Prostate gland (tissue), 2 donors: ENCODE results near the gene CEP41. TPM values are rescaled to one million over a fixed set of nuclear protein-coding genes. Genes with fewer than 3 reads are reported as not detected.

Source experiments
- DNase-seq: peaks from one replicate; pipeline ENCODE4 v3.0.0-alpha.2; 2019; ENCODE audit warnings: low spot score
- H3K27ac ChIP-seq, 2 donors: fragments of 200-600 bp; sonication (generic); 2 replicates each; pipeline ENCODE4 v1.5.1; 2017 to 2019
- H3K27me3 ChIP-seq: fragments of 200-600 bp; sonication (generic); replicated peaks from 2 replicates; pipeline ENCODE4 v1.5.1; 2019; ENCODE audit not compliant: insufficient read depth
- H3K36me3 ChIP-seq, 2 donors: fragments of 200-600 bp; sonication (generic); 1 replicate in 1 of 2; 2 replicates in 1 of 2; pipeline versions ENCODE4 v1.5.1 to v1.8.1; 2017 to 2019
- H3K4me1 ChIP-seq: fragments of 200-600 bp; sonication (generic); replicated peaks from 2 replicates; pipeline ENCODE4 v1.5.1; 2019
- H3K4me3 ChIP-seq, 2 donors: fragments of 200-600 bp; sonication (generic); 2 replicates each; pipeline ENCODE4 v1.5.1; 2017 to 2019
- H3K9me3 ChIP-seq: fragments of 200-600 bp; sonication (generic); 2 replicates; pipeline ENCODE4 v1.5.1; 2017
- POLR2A ChIP-seq: fragments of 450-650 bp; IDR thresholded peaks from one replicate; pipeline ENCODE4 v1.6.1; 2016; ENCODE audit warnings: antibody characterized with exemption, mild to moderate bottlenecking
- POLR2AphosphoS5 ChIP-seq: sonication (generic); formaldehyde crosslinking; IDR thresholded peaks from one replicate; pipeline ENCODE4 v1.6.1; 2017; ENCODE audit warnings: antibody characterized with exemption
- WGBS: methylation state at CpG from one replicate; pipeline ENCODE4 v1.1.5; 2018; 5-methylcytosine and 5-hydroxymethylcytosine counted together
- intact Hi-C: fragments of 100-400 bp; cut with DNase I; formaldehyde crosslinking; loops from one replicate; pipeline ENCODE4 v1.14.2; 2022
- total RNA-seq, 2 donors: library from RNA; depleted of rRNA; stranded (reverse); fragments of >200 nt; gene quantifications; one replicate each; pipeline ENCODE4 v1.1.0, GENCODE V29; 2016
- TF ChIP-seq, protein P1 (sequence below), 4 experiments: fragments of 200-600 bp in 2 of 4; fragments of 450-650 bp in 2 of 4; sonication (generic) in 2 of 4; IDR thresholded peaks; 1 replicate in 3 of 4; 2 replicates in 1 of 4; pipeline ENCODE4 v1.5.1; 2016 to 2019; ENCODE audit warnings: antibody characterized with exemption in 4 of 4, mild to moderate bottlenecking in 2 of 4, moderate library complexity in 2 of 4

Gene CEP41
- total RNA-seq, 2 donors from 2014 or later: 6.6 to 16.2 TPM

- Histone ChIP-seq H3K4me1 (no peaks in the 10 kb centered on the region), H3K27ac (no peak overlapping the region), H3K9me3 (no peaks in the 10 kb centered on the region), H3K27me3 (no peaks in the 10 kb centered on the region), H3K4me3 (no peak overlapping the region), H3K36me3 (no peaks in the 10 kb centered on the region)
- WGBS: 80% methylated on average over 1 of the region's 1 CpG
- no peak for DNase-seq
- TF ChIP-seq POLR2AphosphoS5: no peak
- no peak for TF ChIP-seq POLR2A
- TF ChIP-seq, protein P1, sequence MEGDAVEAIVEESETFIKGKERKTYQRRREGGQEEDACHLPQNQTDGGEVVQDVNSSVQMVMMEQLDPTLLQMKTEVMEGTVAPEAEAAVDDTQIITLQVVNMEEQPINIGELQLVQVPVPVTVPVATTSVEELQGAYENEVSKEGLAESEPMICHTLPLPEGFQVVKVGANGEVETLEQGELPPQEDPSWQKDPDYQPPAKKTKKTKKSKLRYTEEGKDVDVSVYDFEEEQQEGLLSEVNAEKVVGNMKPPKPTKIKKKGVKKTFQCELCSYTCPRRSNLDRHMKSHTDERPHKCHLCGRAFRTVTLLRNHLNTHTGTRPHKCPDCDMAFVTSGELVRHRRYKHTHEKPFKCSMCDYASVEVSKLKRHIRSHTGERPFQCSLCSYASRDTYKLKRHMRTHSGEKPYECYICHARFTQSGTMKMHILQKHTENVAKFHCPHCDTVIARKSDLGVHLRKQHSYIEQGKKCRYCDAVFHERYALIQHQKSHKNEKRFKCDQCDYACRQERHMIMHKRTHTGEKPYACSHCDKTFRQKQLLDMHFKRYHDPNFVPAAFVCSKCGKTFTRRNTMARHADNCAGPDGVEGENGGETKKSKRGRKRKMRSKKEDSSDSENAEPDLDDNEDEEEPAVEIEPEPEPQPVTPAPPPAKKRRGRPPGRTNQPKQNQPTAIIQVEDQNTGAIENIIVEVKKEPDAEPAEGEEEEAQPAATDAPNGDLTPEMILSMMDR (IDR thresholded peaks at IDR 0.05): no peak
- intact Hi-C loops: no loop called here
Observed at GRCh38 chr7:130479716-130480400, 39.0 kb upstream of the CEP41 start.

GRCh38 chr7:130478991-130479390 is 38.2 kb upstream of the CEP41 start:
- H3K27ac ChIP-seq: no peak overlapping the region
- no peaks in the 10 kb centered on the region for H3K9me3 ChIP-seq
- H3K36me3 ChIP-seq: no peaks in the 10 kb centered on the region
- no peaks in the 10 kb centered on the region for H3K27me3 ChIP-seq
- no peak for TF ChIP-seq POLR2A
- TF ChIP-seq POLR2AphosphoS5: no peak
- TF ChIP-seq, protein P1 (IDR thresholded peaks at IDR 0.05): no peak
- no peak for DNase-seq
- H3K4me1 ChIP-seq: no peaks in the 10 kb centered on the region
- intact Hi-C loops: no loop called here
- H3K4me3 ChIP-seq: no peak overlapping the region
- WGBS: 73% methylated on average over 3 of the region's 3 CpGs

- WGBS: 43% methylated on average over 9 of the region's 9 CpGs
- TF ChIP-seq POLR2A: no peak
- no peak for TF ChIP-seq POLR2AphosphoS5
- TF ChIP-seq, protein P1 (IDR thresholded peaks at IDR 0.05): no peak
- Histone ChIP-seq H3K27ac (no peak overlapping the region), H3K4me1 (no peaks in the 10 kb centered on the region), H3K4me3 (no peak overlapping the region), H3K27me3 (no peaks in the 10 kb centered on the region), H3K9me3 (no peaks in the 10 kb centered on the region), H3K36me3 (no peaks in the 10 kb centered on the region)
- intact Hi-C loops: no loop called here
- no peak for DNase-seq
Observed at GRCh38 chr7:130476297-130477150, 35.7 kb upstream of the CEP41 start.

DNA sequence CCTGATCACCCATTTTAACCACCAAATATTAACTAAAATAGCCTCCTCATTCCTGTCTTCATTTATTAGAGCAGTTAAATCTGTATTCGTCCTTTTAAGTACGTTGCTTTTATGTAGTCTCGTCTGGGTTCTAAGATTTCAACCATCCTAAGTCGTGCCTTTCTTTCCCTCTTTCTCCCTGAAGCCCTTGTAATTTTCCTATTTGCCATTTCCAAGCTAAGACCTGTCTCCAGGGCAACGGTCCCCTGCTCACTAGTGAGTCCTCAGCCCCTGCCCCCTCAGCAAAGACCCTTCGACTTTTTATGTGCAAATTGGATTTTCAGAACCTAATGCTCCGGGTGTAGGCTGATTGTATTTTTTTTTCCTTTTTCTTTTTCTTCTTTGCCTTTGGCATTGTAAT is 35.0 kb upstream of the CEP41 start:
- 65% methylated on average over 7 of the region's 7 CpGs for WGBS

More for the DNA sequence above, 35.0 kb upstream of the CEP41 start:
- no peak for DNase-seq
- no peaks in the 10 kb centered on the region for H3K27me3 ChIP-seq
- TF ChIP-seq POLR2AphosphoS5 (no peak), POLR2A (no peak)
- TF ChIP-seq, protein P1 (IDR thresholded peaks at IDR 0.05): no peak
- intact Hi-C loops: no loop called here
- H3K4me3 ChIP-seq: no peak overlapping the region
- no peaks in the 10 kb centered on the region for H3K36me3 ChIP-seq
- H3K9me3 ChIP-seq: no peaks in the 10 kb centered on the region
- no peak overlapping the region for H3K27ac ChIP-seq
- H3K4me1 ChIP-seq: no peaks in the 10 kb centered on the region
